PC-3 (cell line): Measurements from ENCODE around the gene GPC4.

Experiments
- CTCF ChIP-seq: fragments of 300-600 bp; sonication (generic); conservative IDR thresholded peaks from 2 replicates; pipeline ENCODE4 v1.5.1; 2017; ENCODE audit warnings: antibody characterized with exemption, low read depth, mild to moderate bottlenecking, low read length
- EZH2 ChIP-seq: fragments of 300-600 bp; sonication (generic); IDR thresholded peaks from one replicate; pipeline ENCODE4 v1.6.1; 2017; ENCODE audit warnings: antibody characterized with exemption, mild to moderate bottlenecking, low read length; ENCODE audit not compliant: unreplicated experiment

GRCh38 chrX:133412665-133413064, 2.6 kb downstream of the GPC4 start:
- TF ChIP-seq EZH2 (no peak), CTCF (no peak)
